Right atrium auricular region (tissue), 2 donors: ENCODE measurements around the gene SPTSSB. TPM values are rescaled to one million over a fixed set of nuclear protein-coding genes. Genes with fewer than 3 reads are reported as not detected.
A peak's percentile ranks its signal among the peaks of the same experiment; 100 is the strongest.

Source experiments
- DNase-seq: peaks from one replicate; pipeline ENCODE4 v3.0.0-alpha.2; 2019; ENCODE audit warnings: low spot score
- H3K27ac ChIP-seq, 2 donors: fragments of 200-600 bp; sonication (generic); 1 replicate in 1 of 2; 2 replicates in 1 of 2; pipeline ENCODE4 v1.5.1; 2016 to 2019
- H3K27me3 ChIP-seq, 2 donors: fragments of 200-600 bp; sonication (generic); one replicate each; pipeline versions ENCODE4 v1.5.1 to v1.6.0; 2017 to 2019
- H3K36me3 ChIP-seq: fragments of 200-600 bp; sonication (generic); one replicate; pipeline ENCODE4 v1.5.1; 2016
- H3K4me1 ChIP-seq, 2 donors: fragments of 200-600 bp; sonication (generic); one replicate each; pipeline versions ENCODE4 v1.5.1 to v1.6.0; 2017 to 2019
- H3K4me3 ChIP-seq, 2 donors: fragments of 200-600 bp; sonication (generic); 1 replicate in 1 of 2; 2 replicates in 1 of 2; pipeline ENCODE4 v1.5.1; 2017 to 2019; ENCODE audit warnings: mild to moderate bottlenecking in 1 of 2, moderate library complexity in 1 of 2
- H3K9me3 ChIP-seq, 2 donors: fragments of 200-600 bp; sonication (generic); one replicate each; pipeline ENCODE4 v1.5.1; 2019
- total RNA-seq, 2 donors: library from RNA; depleted of rRNA; stranded (reverse); fragments of >200 nt; gene quantifications; one replicate each; pipeline ENCODE4 v1.1.0, GENCODE V29; 2016
- TF ChIP-seq, protein P1 (sequence below), 2 donors: fragments of 200-600 bp; sonication (generic); IDR thresholded peaks; one replicate each; pipeline ENCODE4 v1.5.1; 2019; ENCODE audit warnings: antibody characterized with exemption in 2 of 2

The SPTSSB gene
- total RNA-seq, 2 donors from 2014 or later = not detected

GRCh38 chr3:161390200-161390599 lies 18.9 kb upstream of the SPTSSB start:
- Histone ChIP-seq H3K9me3 (no peaks in the 10 kb centered on the region), H3K27me3 (no peaks in the 10 kb centered on the region)

GRCh38 chr3:161389445-161390035 lies 18.2 kb upstream of the SPTSSB start:
- Histone ChIP-seq H3K4me3 (no peak overlapping the region), H3K27ac (no peak overlapping the region)
- TF ChIP-seq, protein P1, sequence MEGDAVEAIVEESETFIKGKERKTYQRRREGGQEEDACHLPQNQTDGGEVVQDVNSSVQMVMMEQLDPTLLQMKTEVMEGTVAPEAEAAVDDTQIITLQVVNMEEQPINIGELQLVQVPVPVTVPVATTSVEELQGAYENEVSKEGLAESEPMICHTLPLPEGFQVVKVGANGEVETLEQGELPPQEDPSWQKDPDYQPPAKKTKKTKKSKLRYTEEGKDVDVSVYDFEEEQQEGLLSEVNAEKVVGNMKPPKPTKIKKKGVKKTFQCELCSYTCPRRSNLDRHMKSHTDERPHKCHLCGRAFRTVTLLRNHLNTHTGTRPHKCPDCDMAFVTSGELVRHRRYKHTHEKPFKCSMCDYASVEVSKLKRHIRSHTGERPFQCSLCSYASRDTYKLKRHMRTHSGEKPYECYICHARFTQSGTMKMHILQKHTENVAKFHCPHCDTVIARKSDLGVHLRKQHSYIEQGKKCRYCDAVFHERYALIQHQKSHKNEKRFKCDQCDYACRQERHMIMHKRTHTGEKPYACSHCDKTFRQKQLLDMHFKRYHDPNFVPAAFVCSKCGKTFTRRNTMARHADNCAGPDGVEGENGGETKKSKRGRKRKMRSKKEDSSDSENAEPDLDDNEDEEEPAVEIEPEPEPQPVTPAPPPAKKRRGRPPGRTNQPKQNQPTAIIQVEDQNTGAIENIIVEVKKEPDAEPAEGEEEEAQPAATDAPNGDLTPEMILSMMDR (IDR thresholded peaks at IDR 0.05) = no peak

More at GRCh38 chr3:161390200-161390599, 18.9 kb upstream of the SPTSSB start:
- H3K27ac ChIP-seq = no peak overlapping the region
- no peaks in the 10 kb centered on the region for H3K4me1 ChIP-seq
- no peak overlapping the region for H3K4me3 ChIP-seq
- no peaks in the 10 kb centered on the region for H3K36me3 ChIP-seq
- DNase-seq = no peak
- TF ChIP-seq, protein P1 (IDR thresholded peaks at IDR 0.05) = no peak

DNA sequence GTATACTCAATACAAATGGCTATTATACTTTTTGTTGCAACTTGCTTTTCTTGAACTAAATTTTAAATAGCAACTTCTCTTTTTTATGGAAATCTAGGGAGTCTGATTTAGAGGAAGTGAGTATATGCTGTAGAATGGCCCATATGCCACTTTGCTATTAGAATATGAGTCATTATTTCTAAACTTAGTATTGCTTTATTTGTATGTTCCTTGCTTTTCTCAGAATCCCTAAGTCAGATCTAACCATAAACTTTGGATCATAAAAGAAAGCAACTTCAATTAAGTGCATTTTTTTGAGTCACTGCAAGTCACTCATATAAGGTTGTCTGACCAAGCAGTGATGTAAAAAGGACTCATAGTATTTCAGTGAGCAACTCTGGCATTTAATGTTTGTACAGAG lies 17.5 kb upstream of the SPTSSB start:
- H3K4me3 ChIP-seq = no peak overlapping the region
- H3K27me3 ChIP-seq = no peaks in the 10 kb centered on the region
- no peaks in the 10 kb centered on the region for H3K9me3 ChIP-seq
- H3K27ac ChIP-seq = no peak overlapping the region
- H3K36me3 ChIP-seq = no peaks in the 10 kb centered on the region
- DNase-seq = no peak
- H3K4me1 ChIP-seq = no peaks in the 10 kb centered on the region
- TF ChIP-seq, protein P1 (IDR thresholded peaks at IDR 0.05) = no peak

More at GRCh38 chr3:161389445-161390035, 18.2 kb upstream of the SPTSSB start:
- no peaks in the 10 kb centered on the region for H3K36me3 ChIP-seq
- no peaks in the 10 kb centered on the region for H3K27me3 ChIP-seq
- H3K9me3 ChIP-seq = no peaks in the 10 kb centered on the region
- no peak for DNase-seq
- H3K4me1 ChIP-seq = no peaks in the 10 kb centered on the region

DNA sequence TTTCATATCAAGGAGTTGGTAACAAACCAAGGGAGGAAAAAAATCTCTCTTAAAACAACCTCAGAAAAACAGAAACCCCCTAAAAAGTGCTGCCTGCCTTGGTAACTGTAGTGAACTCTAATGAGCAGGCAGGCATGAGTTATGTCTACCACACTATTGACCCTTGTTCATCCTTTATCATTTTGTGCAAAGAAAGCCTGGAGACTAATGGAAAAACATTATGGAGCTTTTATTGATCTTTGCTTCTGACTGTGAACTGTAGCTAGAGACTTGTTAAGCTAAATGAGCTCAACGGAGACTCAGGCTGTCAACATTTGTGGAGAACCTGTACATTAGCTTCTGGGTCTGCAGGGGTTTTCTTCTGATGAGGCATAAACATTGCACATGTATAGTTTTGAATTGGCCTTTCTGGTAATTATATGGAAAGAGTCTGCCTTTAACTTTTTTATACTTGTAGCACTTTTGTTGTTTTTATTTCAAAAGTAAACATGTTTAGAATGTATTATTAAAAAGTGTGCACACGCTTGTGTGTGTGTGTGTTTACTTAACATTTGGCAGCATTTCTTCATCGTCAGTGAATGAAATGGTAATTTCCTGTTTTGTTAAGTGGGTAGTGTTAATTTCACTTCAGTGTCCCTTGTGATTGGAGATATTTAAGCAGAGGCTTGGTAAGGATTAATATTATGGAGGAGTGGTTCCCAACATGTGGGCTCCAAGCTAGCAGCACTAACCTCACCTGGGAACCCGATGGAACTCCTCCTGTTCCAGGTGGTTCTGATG lies 15.9 kb upstream of the SPTSSB start:
- Histone ChIP-seq H3K9me3 (no peaks in the 10 kb centered on the region), H3K4me1 (no peaks in the 10 kb centered on the region), H3K4me3 (no peak overlapping the region), H3K27me3 (no peaks in the 10 kb centered on the region), H3K36me3 (no peaks in the 10 kb centered on the region), H3K27ac (no peak overlapping the region)
- TF ChIP-seq, protein P1 (IDR thresholded peaks at IDR 0.05) = no peak
- DNase-seq = no peak

- Histone ChIP-seq H3K27me3 (no peaks in the 10 kb centered on the region), H3K27ac (peak overlapping the region in 1 of 2 donors; percentile 18), H3K9me3 (no peaks in the 10 kb centered on the region), H3K36me3 (no peaks in the 10 kb centered on the region), H3K4me1 (peaks cover 0 to 14% of the 10 kb centered on the region in 2 donors), H3K4me3 (peak overlapping the region; percentile 37 to 58)
- DNase-seq = no peak
- TF ChIP-seq, protein P1 (IDR thresholded peaks at IDR 0.05) = no peak
Observed at GRCh38 chr3:161372321-161373260, 1.3 kb upstream of the SPTSSB start.
